ENCODE measurements around the gene MRGPRG.

Gene MRGPRG

GRCh38 chr11:3206156-3206921, 12.3 kb downstream of the MRGPRG start:
- DNase-seq, result no peak

GRCh38 chr11:3205261-3206155, 13.1 kb downstream of the MRGPRG start:
- no peak for DNase-seq

GRCh38 chr11:3204141-3205015, 14.2 kb downstream of the MRGPRG start:
- no peak for DNase-seq

GRCh38 chr11:3203221-3204043, 15.2 kb downstream of the MRGPRG start:
- DNase-seq, result no peak

- DNase-seq, result no peak
These were observed 15.9 kb downstream of the MRGPRG start for GRCh38 chr11:3202759-3203158.

- DNase-seq, result no peak
These were observed 16.3 kb downstream of the MRGPRG start for GRCh38 chr11:3202305-3202704.

- no peak for DNase-seq
These were observed 16.9 kb downstream of the MRGPRG start for GRCh38 chr11:3201677-3202181.

GRCh38 chr11:3201112-3201581, 17.5 kb downstream of the MRGPRG start:
- DNase-seq, result no peak

- DNase-seq, result no peak
These were observed 18.1 kb downstream of the MRGPRG start for GRCh38 chr11:3200388-3201111.

GRCh38 chr11:3199537-3200295, 18.9 kb downstream of the MRGPRG start:
- DNase-seq, result no peak

- DNase-seq, result no peak
These were observed 19.8 kb downstream of the MRGPRG start for GRCh38 chr11:3198815-3199214.

GRCh38 chr11:3197878-3198528, 20.6 kb downstream of the MRGPRG start:
- DNase-seq, result no peak

GRCh38 chr11:3197044-3197695, 21.4 kb downstream of the MRGPRG start:
- no peak for DNase-seq

GRCh38 chr11:3196161-3197043, 22.2 kb downstream of the MRGPRG start:
- no peak for DNase-seq

GRCh38 chr11:3195251-3196160, 23.1 kb downstream of the MRGPRG start:
- no peak for DNase-seq

GRCh38 chr11:3194016-3194816, 24.4 kb downstream of the MRGPRG start:
- no peak for DNase-seq
